NCI-H1436 treated with DMSO at 0.1 percent for 48 hours (cell line): ENCODE data around the gene PPM1J.
"Not testable (repeated sequence)": the region's sequence is repeated elsewhere in the genome, so short reads cannot be mapped to it uniquely, and the experiment has no call there.

ENCODE experiments used
- DNase-seq: peaks from one replicate; lab custom pipeline; 2025; lab: John Stamatoyannopoulos, UW

Gene PPM1J

GRCh38 chr1:112715264-112716053 lies at the start of gene PPM1J:
Gene PPM1J, minus strand, starts transcription at chr1:112715332. Its CDS starts 31 bp downstream, at chr1:112715301.
- no peak for DNase-seq

- DNase-seq, result no peak
Observed at GRCh38 chr1:112762541-112763500, 47.7 kb upstream of the PPM1J start.

- no peak for DNase-seq
Observed at GRCh38 chr1:112761714-112762480, 46.8 kb upstream of the PPM1J start.

- no peak for DNase-seq
Observed at GRCh38 chr1:112759228-112759627, 44.1 kb upstream of the PPM1J start.

GRCh38 chr1:112754116-112754628 lies 39.0 kb upstream of the PPM1J start:
- no peak for DNase-seq

GRCh38 chr1:112748396-112748795 lies 33.3 kb upstream of the PPM1J start:
- DNase-seq, result no peak

- DNase-seq, result no peak
Observed at GRCh38 chr1:112744009-112744578, 29.0 kb upstream of the PPM1J start.

GRCh38 chr1:112743174-112744008 lies 28.3 kb upstream of the PPM1J start:
- DNase-seq, result no peak

- no peak for DNase-seq
Observed at GRCh38 chr1:112737573-112737972, 22.4 kb upstream of the PPM1J start.

- DNase-seq, result no peak
Observed at GRCh38 chr1:112735752-112736151, 20.6 kb upstream of the PPM1J start.

- DNase-seq, result no peak
Observed at GRCh38 chr1:112731451-112731850, 16.3 kb upstream of the PPM1J start.

- DNase-seq, result no peak
Observed at GRCh38 chr1:112729909-112730308, 14.8 kb upstream of the PPM1J start.

GRCh38 chr1:112729011-112729410 lies 13.9 kb upstream of the PPM1J start:
- DNase-seq, result not testable (repeated sequence)

- not testable (repeated sequence) for DNase-seq
Observed at GRCh38 chr1:112728306-112728971, 13.3 kb upstream of the PPM1J start.

- no peak for DNase-seq
Observed at GRCh38 chr1:112727716-112728115, 12.6 kb upstream of the PPM1J start.

GRCh38 chr1:112724240-112724639 lies 9.1 kb upstream of the PPM1J start:
- DNase-seq, result not testable (repeated sequence)

- no peak for DNase-seq
Observed at GRCh38 chr1:112723511-112723839, 8.3 kb upstream of the PPM1J start.

GRCh38 chr1:112722601-112723510 lies 7.7 kb upstream of the PPM1J start:
- DNase-seq, result no peak

- DNase-seq, result no peak
Observed at GRCh38 chr1:112721966-112722524, 6.9 kb upstream of the PPM1J start.
